SU-DHL-6 (cell line): ENCODE results near the gene RBMS1.
"Not testable (repeated sequence)": the region's sequence is repeated elsewhere in the genome, so short reads cannot be mapped to it uniquely, and the experiment has no call there.

Source experiments
- H2AFZ ChIP-seq: fragments of 200-600 bp; sonication (generic); 2 replicates; pipeline ENCODE4 v1.6.1; 2014; ENCODE audit warnings: low read depth, mild to moderate bottlenecking, moderate library complexity, mixed read lengths, antibody characterized with exemption, low read length; ENCODE audit not compliant: severe bottlenecking
- H3F3A ChIP-seq: fragments of 200-600 bp; shearing (Covaris generic); 2 replicates; pipeline ENCODE4 v1.6.0; 2016; ENCODE audit warnings: antibody characterized with exemption, mild to moderate bottlenecking; ENCODE audit not compliant: insufficient read depth
- H3K27ac ChIP-seq: fragments of 200-600 bp; sonication (generic); 2 replicates; pipeline ENCODE4 v1.5.1; 2016; ENCODE audit warnings: low read depth, mild to moderate bottlenecking, low read length, moderate library complexity, mixed read lengths
- H3K27me3 ChIP-seq: fragments of 200-600 bp; sonication (generic), shearing (Covaris generic); 2 replicates; pipeline ENCODE4 v1.6.0; 2014; ENCODE audit warnings: mild to moderate bottlenecking, low read length
- H3K36me3 ChIP-seq: fragments of 200-600 bp; sonication (generic); 2 replicates; pipeline ENCODE4 v1.6.1; 2014; ENCODE audit warnings: mild to moderate bottlenecking, low read length, mixed read lengths
- H3K4me2 ChIP-seq: fragments of 300-600, 200-600 bp; shearing (Covaris generic), sonication (generic); 2 replicates; pipeline ENCODE4 v1.6.0; 2014; ENCODE audit warnings: low read length, low read depth, mild to moderate bottlenecking; ENCODE audit not compliant: poor library complexity, severe bottlenecking
- H3K4me3 ChIP-seq: fragments of 200-600 bp; sonication (generic); 2 replicates; pipeline ENCODE4 v1.5.1; 2014; ENCODE audit warnings: antibody characterized with exemption, low read length, mild to moderate bottlenecking, mixed read lengths; ENCODE audit not compliant: insufficient read depth, poor library complexity, severe bottlenecking
- H3K79me2 ChIP-seq: fragments of 200-600 bp; sonication (generic); 2 replicates; pipeline ENCODE4 v1.6.1; 2014; ENCODE audit warnings: mild to moderate bottlenecking, low read length, moderate library complexity; ENCODE audit not compliant: insufficient read depth
- H3K9ac ChIP-seq: fragments of 200-600 bp; sonication (generic); 2 replicates; pipeline ENCODE4 v1.7.0; 2014; ENCODE audit warnings: mild to moderate bottlenecking, low read length
- H3K9me2 ChIP-seq: fragments of 200-600 bp; sonication (generic); replicated peaks from 2 replicates; pipeline ENCODE4 v1.6.1; 2014; ENCODE audit warnings: low read length; ENCODE audit not compliant: insufficient read depth
- H3K9me3 ChIP-seq: fragments of 200-600 bp; sonication (generic); 2 replicates; pipeline ENCODE4 v1.6.1; 2014; ENCODE audit warnings: low read length, mixed read lengths; ENCODE audit not compliant: insufficient read depth
- H4K20me1 ChIP-seq: fragments of 200-600 bp; sonication (generic); 2 replicates; pipeline ENCODE4 v1.6.1; 2014; ENCODE audit warnings: low read depth, mild to moderate bottlenecking, antibody characterized with exemption, low read length, moderate library complexity, mixed read lengths
- CTCF ChIP-seq: fragments of 200-600 bp; sonication (generic); IDR thresholded peaks from one replicate; pipeline ENCODE4 v1.5.1; 2017; ENCODE audit warnings: antibody characterized with exemption, mild to moderate bottlenecking, low read length, moderate library complexity; ENCODE audit not compliant: insufficient read depth, poor library complexity, severe bottlenecking
- EZH2phosphoT487 ChIP-seq: fragments of 200-600 bp; sonication (generic), shearing (Covaris generic); conservative IDR thresholded peaks from 2 replicates; pipeline ENCODE4 v1.6.1; 2018; ENCODE audit warnings: mild to moderate bottlenecking, antibody characterized with exemption, low read length, moderate library complexity, mixed read lengths

RBMS1 gene

DNA sequence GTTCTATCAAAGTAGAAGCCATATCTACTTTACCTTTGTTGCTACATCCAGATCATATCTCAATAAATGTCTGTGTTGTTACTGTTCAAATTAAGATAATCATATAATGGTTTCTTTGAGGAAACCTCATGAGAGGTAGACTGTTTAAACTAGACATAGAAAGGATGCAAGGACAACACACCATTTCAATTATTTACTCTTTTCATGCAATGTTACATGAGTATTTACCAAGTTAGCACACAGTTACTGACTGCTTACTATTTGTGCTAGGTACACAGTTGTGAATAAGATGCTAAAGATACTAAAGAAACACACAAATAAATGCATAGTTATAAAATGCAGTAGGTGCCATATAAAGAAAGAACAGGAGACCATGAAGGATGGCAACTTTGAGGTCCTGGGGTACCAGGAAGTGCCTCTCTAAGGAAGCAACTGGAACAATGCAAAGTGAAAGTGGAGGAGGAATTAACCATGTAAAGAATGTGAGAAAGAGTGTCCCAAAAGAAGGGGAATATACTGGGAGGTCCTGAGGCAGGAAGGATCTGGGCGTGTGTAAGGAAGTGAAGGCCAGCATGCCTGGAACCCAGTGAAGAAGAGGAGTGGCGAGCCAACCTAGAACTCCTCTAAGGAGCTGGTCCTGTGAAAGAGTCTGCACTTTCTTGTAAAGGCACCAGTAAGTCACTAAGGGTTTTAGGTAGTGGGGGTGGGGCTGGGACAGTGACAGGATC is 39.4 kb downstream of the RBMS1 start:
- Histone ChIP-seq H3K27me3 (no peaks in the 10 kb centered on the region), H3K27ac (no peak overlapping the region), H3K79me2 (no peaks in the 10 kb centered on the region), H3K9me3 (no peaks in the 10 kb centered on the region), H3K4me3 (no peak overlapping the region), H4K20me1 (no peaks in the 10 kb centered on the region), H3K9me2 (no peaks in the 10 kb centered on the region), H3K4me2 (no peak overlapping the region), H3F3A (no peaks in the 10 kb centered on the region), H3K36me3 (no peaks in the 10 kb centered on the region), H2AFZ (no peak overlapping the region), H3K9ac (no peak overlapping the region)
- TF ChIP-seq CTCF (no peak), EZH2phosphoT487 (no peak)

DNA sequence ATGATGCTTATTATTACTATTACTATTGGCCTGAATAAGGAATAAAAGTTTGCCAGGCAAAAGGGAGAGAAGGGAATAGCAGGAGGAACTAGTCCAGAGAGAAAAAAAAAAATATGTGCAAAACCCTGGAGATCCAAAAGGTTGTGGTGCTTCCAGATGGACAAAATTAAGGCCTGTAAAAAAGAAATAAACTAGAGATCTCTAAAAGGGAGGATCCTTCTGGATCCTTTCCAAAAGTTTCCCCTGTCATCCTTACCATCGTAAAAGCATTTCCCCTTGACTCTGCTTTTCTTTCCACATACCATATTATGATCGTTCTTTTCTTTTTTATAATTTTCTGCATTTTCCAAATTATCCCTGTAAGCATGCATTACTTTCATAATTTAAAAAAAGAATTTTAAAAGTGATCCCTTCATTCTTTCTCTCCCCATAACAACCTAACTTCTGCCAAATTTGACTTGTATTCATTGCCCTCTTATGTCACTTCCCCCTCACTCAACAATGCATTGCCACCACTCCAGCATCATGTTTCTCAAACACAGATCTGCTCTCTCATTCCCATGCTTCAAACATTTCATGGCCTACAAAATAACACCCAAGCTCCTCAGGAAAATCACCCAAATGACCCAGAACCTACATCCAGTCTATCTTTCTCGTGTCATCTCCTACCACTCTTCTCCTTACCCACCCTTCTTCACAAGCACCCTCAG is 40.3 kb downstream of the RBMS1 start:
- H3K36me3 ChIP-seq = no peaks in the 10 kb centered on the region
- H3K79me2 ChIP-seq = no peaks in the 10 kb centered on the region
- no peak overlapping the region for H3K27ac ChIP-seq
- no peak for TF ChIP-seq CTCF
- TF ChIP-seq EZH2phosphoT487 = no peak
- no peak overlapping the region for H2AFZ ChIP-seq
- H3K27me3 ChIP-seq = no peaks in the 10 kb centered on the region
- no peak overlapping the region for H3K4me3 ChIP-seq
- H3K4me2 ChIP-seq = no peak overlapping the region
- no peaks in the 10 kb centered on the region for H4K20me1 ChIP-seq
- H3F3A ChIP-seq = no peaks in the 10 kb centered on the region
- H3K9ac ChIP-seq = no peak overlapping the region
- no peaks in the 10 kb centered on the region for H3K9me3 ChIP-seq
- no peaks in the 10 kb centered on the region for H3K9me2 ChIP-seq

- Histone ChIP-seq H3K36me3 (no peaks in the 10 kb centered on the region), H3K9ac (no peak overlapping the region), H2AFZ (no peak overlapping the region), H4K20me1 (no peaks in the 10 kb centered on the region), H3K27ac (no peak overlapping the region), H3K9me2 (no peaks in the 10 kb centered on the region), H3K27me3 (no peaks in the 10 kb centered on the region), H3K9me3 (no peaks in the 10 kb centered on the region), H3F3A (no peaks in the 10 kb centered on the region), H3K79me2 (no peaks in the 10 kb centered on the region), H3K4me2 (no peak overlapping the region), H3K4me3 (no peak overlapping the region)
- TF ChIP-seq CTCF (no peak), EZH2phosphoT487 (no peak)
These were observed 43.1 kb downstream of the RBMS1 start for GRCh38 chr2:160450486-160450885.

GRCh38 chr2:160448821-160449220 is 44.8 kb downstream of the RBMS1 start:
- H3K27me3 ChIP-seq, H3K36me3 ChIP-seq, H3K4me2 ChIP-seq, H4K20me1 ChIP-seq, H3K27ac ChIP-seq, H3F3A ChIP-seq, H3K9ac ChIP-seq, H2AFZ ChIP-seq, H3K79me2 ChIP-seq, H3K4me3 ChIP-seq, H3K9me3 ChIP-seq, H3K9me2 ChIP-seq: not testable (repeated sequence)
